Measurements from ENCODE around the gene RAD51B.

- TF ChIP-seq RORB (CRISPR knock-in tag; IDR thresholded peaks at IDR 0.05) (no peak), NFE2L1 (CRISPR knock-in tag; IDR thresholded peaks at IDR 0.05) (no peak), USF2 (CRISPR knock-in tag; IDR thresholded peaks at IDR 0.05) (no peak), ATF1 (CRISPR knock-in tag; IDR thresholded peaks at IDR 0.05) (no peak)
- TF ChIP-seq, protein P1, sequence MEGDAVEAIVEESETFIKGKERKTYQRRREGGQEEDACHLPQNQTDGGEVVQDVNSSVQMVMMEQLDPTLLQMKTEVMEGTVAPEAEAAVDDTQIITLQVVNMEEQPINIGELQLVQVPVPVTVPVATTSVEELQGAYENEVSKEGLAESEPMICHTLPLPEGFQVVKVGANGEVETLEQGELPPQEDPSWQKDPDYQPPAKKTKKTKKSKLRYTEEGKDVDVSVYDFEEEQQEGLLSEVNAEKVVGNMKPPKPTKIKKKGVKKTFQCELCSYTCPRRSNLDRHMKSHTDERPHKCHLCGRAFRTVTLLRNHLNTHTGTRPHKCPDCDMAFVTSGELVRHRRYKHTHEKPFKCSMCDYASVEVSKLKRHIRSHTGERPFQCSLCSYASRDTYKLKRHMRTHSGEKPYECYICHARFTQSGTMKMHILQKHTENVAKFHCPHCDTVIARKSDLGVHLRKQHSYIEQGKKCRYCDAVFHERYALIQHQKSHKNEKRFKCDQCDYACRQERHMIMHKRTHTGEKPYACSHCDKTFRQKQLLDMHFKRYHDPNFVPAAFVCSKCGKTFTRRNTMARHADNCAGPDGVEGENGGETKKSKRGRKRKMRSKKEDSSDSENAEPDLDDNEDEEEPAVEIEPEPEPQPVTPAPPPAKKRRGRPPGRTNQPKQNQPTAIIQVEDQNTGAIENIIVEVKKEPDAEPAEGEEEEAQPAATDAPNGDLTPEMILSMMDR (IDR thresholded peaks at IDR 0.05), result no peak
These were observed 391.8 kb downstream of the RAD51B start for GRCh38 chr14:68211421-68211820.
